Measurements from ENCODE around the gene TMF1.
A peak's percentile ranks its signal among the peaks of the same experiment; 100 is the strongest.

TMF1 gene

GRCh38 chr3:69012100-69012799 lies 39.9 kb downstream of the TMF1 start:
- DNase-seq: no peak

DNA sequence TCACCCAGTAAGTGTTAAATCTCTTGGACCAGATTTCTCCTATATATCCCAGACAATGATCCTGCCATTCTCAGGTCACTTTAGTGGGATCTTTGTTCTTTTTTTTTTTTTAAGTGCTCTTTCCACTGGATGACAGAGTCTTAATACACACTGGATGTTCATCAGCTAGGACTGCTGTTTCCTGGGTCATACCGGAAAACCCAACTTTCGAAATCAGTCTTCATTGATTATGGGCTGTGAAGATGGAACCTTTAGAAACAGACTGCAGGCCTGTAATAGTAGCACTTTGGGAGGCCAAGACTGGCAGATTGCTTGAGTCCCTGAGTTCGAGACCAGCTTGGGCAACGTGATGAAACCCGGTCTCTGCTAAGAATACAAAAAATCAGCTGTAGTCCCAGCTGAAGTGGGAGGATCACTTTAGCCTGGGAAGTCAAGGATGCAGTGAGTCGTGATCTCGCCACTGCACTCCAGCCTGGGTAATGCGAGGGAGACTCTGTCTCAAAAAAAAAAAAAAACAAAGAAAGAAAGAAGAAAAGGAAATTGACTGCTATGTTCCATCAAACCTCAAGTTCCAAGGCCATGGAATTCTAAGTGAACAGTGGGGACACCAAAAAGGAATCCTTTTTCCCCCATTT lies 40.9 kb downstream of the TMF1 start:
- no peak for DNase-seq

- DNase-seq: no peak
These were observed 42.3 kb downstream of the TMF1 start for GRCh38 chr3:69009559-69010410.

DNA sequence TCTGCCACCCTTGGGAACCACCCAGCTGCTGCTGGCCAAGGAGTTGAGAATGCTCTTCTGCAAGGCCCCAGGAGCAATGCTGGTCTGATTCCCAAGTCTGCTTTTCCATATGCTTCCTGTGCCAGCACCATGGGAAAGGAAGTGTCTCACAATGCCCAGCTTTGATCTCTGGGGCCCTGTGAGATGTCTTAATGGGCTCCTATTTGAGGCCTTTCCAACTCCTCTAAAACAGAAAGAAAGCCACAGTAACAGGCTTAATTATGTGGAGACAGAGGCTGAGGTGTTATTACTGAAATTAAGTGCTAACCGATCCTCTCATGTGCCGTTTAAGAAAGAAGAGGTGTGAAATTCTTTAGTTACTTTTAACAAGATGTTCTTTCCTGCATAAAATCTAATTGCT lies 43.2 kb downstream of the TMF1 start:
- DNase-seq: no peak

- DNase-seq: no peak
These were observed 46.2 kb downstream of the TMF1 start for GRCh38 chr3:69005791-69006482.

DNA sequence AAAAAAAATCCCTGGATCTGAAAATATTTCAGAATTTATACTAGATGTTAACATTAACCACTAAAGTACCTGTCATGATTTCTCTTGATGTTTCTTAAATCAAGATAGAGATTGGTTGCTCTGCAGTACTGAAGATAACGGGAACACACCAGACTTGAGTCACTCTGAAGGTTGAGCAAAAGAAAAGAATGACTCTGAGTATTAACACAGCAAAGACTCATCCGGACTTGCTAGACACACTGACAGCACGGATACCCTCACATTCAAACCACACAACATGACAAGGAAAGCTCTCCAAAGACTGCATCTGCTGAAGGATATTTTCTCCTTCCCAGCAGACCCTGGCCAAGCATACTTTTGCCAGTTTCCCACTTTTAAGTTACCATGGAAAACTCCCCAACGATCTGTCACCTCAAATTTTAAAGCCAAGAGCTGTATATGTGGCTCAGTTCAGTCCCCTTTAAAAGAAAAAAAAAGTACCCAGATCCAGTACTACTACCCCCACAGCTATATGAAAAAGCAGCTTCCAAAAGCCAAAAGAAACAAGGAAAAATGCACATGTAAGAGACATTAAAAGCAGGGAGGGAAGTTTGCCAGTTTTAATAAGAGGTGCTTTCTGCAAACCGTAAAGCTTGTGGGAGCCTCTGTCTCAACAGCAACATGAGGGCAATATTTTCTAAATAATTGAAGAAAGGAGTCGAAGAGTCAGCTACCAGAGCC lies 46.9 kb downstream of the TMF1 start:
- DNase-seq: no peak

GRCh38 chr3:69004138-69004537 lies 48.0 kb downstream of the TMF1 start:
- no peak for DNase-seq

DNA sequence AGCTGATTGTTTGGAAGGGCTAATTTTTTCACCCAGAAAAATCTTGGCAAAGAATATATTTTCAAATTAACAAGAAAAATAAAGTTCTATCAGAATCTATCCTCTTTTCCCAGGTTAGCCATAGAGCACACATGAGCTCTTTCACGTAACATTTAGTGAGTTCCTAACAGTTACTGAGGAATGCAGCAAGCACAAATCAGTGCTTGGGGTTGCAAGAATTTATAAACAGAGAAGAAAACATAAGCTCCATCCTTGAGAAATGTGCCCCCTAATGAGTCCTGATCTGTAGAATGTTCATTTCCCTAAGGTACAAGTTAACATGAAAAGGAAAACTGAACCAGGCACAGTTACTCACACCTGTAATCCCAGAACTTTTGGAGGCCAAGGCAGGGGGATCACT lies 52.5 kb downstream of the TMF1 start:
- DNase-seq: no peak

DNA sequence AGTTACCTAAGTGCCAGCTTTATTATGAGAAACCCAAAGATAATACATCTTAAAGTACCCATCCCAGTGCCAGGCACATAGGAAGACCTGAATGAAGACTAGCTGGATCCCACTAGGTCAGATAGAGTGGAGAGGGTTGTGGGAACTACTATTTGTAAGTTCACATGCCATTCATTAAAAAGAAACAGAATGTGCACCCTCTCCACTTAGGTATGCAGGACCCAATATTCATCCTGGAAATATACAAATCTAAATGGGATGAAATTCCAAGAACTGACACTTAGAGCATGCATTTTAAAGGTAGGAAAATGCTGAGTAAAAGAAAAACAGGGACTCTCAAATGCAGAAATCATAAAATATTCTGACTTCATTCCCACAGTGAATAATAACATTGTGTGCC lies 53.0 kb downstream of the TMF1 start:
- no peak for DNase-seq

DNA sequence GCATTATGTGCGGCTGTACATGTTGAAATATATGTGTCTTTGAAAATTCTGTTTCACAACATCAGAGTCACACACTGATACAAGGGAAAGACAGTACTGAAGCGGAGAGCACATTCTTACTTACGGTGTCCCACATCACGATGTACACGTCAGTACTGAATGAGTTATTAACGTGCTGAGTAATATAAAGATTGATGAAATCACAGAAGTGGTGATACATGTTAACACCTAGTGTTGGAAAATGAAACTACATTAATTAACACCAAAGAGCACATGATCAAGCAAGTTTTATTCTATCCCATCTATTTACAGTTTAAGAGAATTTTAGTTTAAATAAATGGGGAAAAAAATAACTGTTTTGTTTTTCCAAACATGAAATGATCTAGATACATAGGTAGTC lies 54.2 kb downstream of the TMF1 start:
- no peak for DNase-seq

DNA sequence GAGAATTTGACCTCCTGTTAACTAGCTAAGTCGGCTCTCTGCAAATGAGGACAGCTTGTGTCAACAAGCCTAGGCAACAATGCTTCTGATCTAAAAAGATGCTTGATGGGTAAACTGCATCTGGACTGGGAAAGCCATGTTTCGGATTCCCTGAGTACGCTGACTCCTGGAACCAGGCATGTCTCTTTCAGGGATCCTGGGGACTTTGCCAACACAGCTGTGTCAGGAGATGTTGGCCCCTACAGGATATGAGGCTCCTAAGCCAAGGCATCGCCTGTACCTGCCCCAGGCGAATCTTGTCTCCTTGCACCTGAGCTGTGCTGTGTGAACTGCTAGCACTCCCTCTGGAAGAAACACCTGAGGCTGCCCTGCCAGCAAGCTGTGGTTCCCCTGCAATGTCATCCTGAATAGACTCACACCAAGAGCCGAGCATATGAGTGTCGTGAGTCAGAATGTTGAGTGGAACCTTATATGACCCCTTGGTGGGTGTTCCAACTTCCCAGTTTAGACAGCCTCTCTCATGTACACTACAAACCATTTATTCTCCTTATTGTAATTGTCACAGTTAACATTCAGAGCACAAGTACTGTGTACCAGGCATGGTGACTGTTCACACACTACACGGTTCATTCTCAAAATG lies 55.7 kb downstream of the TMF1 start:
- no peak for DNase-seq

DNA sequence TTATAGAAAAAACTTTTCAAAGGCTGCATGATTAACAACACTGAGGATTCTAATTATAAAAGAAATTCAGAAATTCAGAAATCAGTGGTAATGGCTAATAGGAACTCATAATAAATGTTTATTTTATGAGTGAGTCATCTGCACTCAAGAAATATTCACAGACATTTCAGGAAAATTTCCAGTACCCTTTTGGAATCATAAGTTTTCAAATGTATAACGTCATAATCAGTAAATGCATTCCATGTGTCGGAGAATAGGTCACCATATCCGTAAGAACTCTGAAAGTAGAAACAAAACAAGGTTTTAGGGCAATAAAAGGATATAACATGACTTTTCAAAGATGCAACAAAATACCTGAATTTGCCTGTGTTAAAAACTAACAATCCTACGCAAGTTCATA lies 63.4 kb downstream of the TMF1 start:
- DNase-seq: no peak

DNA sequence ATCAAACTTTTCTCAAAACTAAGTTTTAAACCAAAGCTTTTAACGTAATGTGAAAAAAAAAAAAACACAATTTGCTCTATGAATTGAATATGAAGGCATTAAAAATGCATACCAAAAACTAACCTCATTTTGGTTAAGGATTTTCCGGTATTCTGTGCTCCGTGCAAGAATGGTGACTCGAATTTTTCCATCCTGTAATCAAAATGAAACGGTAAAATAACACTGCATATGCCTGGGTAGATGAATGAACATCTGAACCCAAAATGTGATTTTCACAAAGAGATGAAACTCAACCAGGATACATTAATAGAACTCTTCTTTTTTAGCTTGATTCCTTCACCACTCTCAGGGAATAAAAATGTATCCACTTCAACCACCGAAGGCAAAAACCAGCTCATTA lies 64.8 kb downstream of the TMF1 start:
- DNase-seq: no peak

GRCh38 chr3:68986496-68987208 lies 65.5 kb downstream of the TMF1 start:
- DNase-seq: no peak

DNA sequence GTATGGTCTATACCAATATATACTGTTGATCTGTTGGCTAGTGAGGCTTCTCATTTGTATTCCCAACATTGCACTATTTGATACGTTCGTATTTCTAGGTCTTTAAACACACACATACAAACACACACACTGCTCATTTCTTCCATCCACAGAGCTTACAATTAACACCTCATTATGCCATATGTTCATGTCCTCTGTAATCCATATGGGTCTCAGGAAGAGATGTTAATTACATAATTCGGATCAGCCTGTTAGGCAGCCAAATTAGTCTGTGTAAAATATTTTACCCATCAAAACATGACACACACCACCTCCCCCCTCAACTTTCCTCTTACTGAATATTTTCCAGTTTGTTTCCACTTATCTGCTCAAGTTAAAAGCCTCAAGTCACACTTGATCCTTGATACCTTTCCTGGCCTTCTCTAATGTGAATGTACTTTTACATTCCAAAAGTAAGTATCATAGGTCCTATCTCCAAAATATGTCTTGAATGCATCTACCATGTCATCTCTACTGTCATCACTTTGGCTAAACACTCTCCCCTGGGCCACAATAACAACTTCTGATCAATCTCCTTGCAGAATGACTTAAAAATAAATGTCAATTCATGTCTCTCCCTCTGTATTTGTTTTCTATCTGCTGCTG lies 66.9 kb downstream of the TMF1 start:
- no peak for DNase-seq

GRCh38 chr3:68984011-68984530 lies 68.1 kb downstream of the TMF1 start:
- DNase-seq: no peak

GRCh38 chr3:68977486-68978167 lies 74.5 kb downstream of the TMF1 start:
- DNase-seq: no peak

- DNase-seq: no peak
These were observed 77.4 kb downstream of the TMF1 start for GRCh38 chr3:68974711-68975110.

GRCh38 chr3:68973639-68974038 lies 78.5 kb downstream of the TMF1 start:
- DNase-seq: no peak

GRCh38 chr3:68972358-68972979 lies 79.7 kb downstream of the TMF1 start:
- DNase-seq: peak; percentile 17
